Fibroblast of mammary gland (primary cell): ENCODE results near the gene UTS2.

Source experiments
- DNase-seq: peaks from one replicate; pipeline ENCODE4 v3.0.0-alpha.2; 2010; ENCODE audit warnings: low read depth
- H3K4me3 ChIP-seq: 2 replicates; pipeline ENCODE4 v1.5.1; 2011; ENCODE audit warnings: low read depth, mild to moderate bottlenecking, low read length, moderate library complexity; ENCODE audit not compliant: control insufficient read depth
- TF ChIP-seq, protein P1 (sequence below): conservative IDR thresholded peaks from 2 replicates; pipeline ENCODE4 v1.5.1; 2011; ENCODE audit warnings: low read depth, low read length, inconsistent platforms; ENCODE audit not compliant: control insufficient read depth, insufficient read depth

UTS2 gene

DNA sequence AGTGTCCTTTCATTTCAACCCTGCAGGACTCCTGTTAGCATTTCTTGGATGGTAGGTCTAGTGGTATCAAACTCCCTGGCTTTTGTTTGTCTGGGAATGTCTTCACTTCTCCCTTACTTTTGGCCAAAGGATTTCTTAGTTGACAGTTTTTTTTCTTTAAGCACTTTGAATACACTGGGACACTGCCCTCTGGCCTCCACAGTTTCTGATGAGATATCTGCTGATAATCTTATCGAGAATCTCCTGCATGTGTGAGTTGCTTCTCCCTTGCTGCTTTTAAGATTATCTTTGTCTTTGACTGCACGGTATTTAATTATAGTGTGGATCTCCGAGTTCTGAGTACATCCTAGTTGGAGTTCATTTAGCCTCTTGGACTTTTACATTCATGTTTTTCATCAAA lies 13.3 kb downstream of the UTS2 start:
- no peak overlapping the region for H3K4me3 ChIP-seq
- DNase-seq, result no peak

GRCh38 chr1:7838714-7839113 lies 14.2 kb downstream of the UTS2 start:
- TF ChIP-seq, protein P1, sequence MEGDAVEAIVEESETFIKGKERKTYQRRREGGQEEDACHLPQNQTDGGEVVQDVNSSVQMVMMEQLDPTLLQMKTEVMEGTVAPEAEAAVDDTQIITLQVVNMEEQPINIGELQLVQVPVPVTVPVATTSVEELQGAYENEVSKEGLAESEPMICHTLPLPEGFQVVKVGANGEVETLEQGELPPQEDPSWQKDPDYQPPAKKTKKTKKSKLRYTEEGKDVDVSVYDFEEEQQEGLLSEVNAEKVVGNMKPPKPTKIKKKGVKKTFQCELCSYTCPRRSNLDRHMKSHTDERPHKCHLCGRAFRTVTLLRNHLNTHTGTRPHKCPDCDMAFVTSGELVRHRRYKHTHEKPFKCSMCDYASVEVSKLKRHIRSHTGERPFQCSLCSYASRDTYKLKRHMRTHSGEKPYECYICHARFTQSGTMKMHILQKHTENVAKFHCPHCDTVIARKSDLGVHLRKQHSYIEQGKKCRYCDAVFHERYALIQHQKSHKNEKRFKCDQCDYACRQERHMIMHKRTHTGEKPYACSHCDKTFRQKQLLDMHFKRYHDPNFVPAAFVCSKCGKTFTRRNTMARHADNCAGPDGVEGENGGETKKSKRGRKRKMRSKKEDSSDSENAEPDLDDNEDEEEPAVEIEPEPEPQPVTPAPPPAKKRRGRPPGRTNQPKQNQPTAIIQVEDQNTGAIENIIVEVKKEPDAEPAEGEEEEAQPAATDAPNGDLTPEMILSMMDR, result no peak
- DNase-seq, result no peak

More for the DNA sequence above, 13.3 kb downstream of the UTS2 start:
- TF ChIP-seq, protein P1, result no peak

DNA sequence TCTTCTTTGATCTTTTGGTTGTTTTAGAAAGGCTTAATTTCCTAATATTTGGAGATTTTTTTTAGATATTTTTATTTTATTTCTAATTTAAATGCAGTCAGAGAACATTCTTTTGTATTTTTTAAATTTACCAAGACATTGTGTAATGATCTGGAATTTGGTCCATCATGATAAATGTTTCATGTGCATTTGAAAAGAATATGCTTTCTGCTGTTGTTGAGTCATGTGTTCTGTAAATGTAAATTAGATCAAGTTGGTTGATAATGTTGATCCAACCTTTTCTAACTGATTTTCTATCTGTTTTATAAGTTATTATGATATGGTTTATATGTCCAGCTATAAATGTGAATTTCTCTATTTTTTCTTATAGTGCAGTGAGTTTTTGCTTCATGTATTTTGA lies 19.8 kb downstream of the UTS2 start:
- no peak for DNase-seq
- TF ChIP-seq, protein P1, result no peak
- no peak overlapping the region for H3K4me3 ChIP-seq

More at GRCh38 chr1:7838714-7839113, 14.2 kb downstream of the UTS2 start:
- H3K4me3 ChIP-seq, result no peak overlapping the region

- DNase-seq, result no peak
- TF ChIP-seq, protein P1, result no peak
- H3K4me3 ChIP-seq, result no peak overlapping the region
These were observed 21.4 kb downstream of the UTS2 start for GRCh38 chr1:7831458-7831857.

DNA sequence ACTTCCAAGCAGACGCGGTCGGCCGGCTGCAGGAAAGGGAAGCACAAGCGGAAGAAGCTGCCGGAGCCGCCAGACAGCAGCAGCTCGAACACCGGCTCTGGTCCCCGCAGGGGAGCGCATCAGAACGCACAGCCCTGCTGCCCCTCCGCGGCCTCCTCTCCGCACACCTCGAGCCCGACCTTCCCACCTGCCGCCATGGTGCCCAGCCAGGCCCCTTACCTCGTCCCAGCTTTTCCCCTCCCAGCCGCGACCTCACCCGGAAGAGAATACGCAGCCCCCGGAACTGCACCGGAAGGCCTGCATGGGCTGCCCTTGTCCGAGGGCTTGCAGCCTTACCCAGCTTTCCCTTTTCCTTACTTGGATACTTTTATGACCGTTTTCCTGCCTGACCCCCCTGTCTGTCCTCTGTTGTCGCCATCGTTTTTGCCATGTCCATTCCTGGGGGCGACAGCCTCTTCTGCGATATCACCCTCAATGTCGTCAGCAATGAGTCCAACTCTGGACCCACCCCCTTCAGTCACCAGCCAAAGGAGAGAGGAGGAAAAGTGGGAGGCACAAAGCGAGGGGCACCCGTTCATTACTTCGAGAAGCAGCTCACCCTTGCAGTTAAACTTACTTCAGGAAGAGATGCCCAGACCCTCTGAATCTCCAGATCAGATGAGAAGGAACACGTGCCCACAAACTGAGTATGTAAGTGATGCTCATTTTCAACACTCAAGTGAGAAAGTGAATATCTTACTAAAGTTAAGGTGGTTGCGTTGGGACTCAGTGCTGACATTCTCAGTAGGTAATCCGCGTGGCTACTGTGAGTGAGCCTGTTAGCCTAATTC lies 25.5 kb downstream of the UTS2 start:
- peak overlapping the region; percentile 30 for H3K4me3 ChIP-seq
- peak; percentile 8 for DNase-seq
- TF ChIP-seq, protein P1, result no peak

DNA sequence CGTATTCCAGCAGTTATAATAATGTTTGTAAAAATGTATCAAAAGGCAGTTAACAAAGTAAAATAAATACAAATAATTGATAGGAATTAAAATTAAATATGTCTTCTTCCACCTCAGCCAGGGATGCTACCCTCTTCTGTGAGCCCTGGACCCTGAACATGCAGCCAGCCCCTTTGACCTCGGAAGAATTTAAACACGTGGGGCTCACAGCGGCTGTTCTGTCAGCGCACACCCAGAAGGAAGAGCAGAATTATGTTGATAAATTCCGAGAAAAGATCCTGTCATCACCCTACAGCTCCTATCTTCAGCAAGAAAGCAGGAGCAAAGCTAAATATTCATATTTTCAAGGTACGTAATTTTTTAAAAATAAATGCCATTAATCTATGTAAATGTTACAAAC lies 26.5 kb downstream of the UTS2 start:
- TF ChIP-seq, protein P1, result no peak
- no peak for DNase-seq
- no peak overlapping the region for H3K4me3 ChIP-seq
